HG02763 (cell line): ENCODE data around the gene NCBP1.
"Not testable (repeated sequence)": the region's sequence is repeated elsewhere in the genome, so short reads cannot be mapped to it uniquely, and the experiment has no call there.

Source experiments
- ATAC-seq: cut with Tn5 transposase; IDR thresholded peaks from one replicate; pipeline ENCODE4 v1.9.1; 2021; ENCODE audit warnings: mild to moderate bottlenecking, moderate library complexity; ENCODE audit not compliant: unreplicated experiment

The NCBP1 gene, protein sequence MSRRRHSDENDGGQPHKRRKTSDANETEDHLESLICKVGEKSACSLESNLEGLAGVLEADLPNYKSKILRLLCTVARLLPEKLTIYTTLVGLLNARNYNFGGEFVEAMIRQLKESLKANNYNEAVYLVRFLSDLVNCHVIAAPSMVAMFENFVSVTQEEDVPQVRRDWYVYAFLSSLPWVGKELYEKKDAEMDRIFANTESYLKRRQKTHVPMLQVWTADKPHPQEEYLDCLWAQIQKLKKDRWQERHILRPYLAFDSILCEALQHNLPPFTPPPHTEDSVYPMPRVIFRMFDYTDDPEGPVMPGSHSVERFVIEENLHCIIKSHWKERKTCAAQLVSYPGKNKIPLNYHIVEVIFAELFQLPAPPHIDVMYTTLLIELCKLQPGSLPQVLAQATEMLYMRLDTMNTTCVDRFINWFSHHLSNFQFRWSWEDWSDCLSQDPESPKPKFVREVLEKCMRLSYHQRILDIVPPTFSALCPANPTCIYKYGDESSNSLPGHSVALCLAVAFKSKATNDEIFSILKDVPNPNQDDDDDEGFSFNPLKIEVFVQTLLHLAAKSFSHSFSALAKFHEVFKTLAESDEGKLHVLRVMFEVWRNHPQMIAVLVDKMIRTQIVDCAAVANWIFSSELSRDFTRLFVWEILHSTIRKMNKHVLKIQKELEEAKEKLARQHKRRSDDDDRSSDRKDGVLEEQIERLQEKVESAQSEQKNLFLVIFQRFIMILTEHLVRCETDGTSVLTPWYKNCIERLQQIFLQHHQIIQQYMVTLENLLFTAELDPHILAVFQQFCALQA

GRCh38 chr9:97632985-97633858 is at the start of gene NCBP1, which contains the start of gene TSTD2:
Gene NCBP1, plus strand, starts transcription at chr9:97633821. Its CDS starts 61 bp downstream, at chr9:97633882.
Gene TSTD2, minus strand, starts transcription at chr9:97633368. Its CDS starts 5,806 bp downstream, at chr9:97627562.
- peak; percentile 88 for ATAC-seq

DNA sequence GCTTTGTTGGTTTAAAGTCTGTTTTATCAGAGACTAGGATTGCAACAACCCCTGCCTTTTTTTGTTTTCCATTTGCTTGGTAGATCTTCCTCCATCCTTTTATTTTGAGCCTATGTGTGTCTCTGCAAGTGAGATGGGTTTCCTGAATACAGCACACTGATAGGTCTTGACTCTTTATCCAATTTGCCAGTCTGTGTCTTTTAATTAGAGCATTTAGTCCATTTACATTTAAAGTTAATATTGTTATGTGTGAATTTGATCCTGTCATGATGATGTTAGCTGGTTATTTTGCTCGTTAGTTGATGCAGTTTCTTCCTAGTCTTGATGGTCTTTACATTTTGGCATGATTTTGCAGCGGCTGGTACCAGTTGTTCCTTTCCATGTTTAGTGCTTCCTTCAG is 48.8 kb upstream of the NCBP1 start:
- not testable (repeated sequence) for ATAC-seq

DNA sequence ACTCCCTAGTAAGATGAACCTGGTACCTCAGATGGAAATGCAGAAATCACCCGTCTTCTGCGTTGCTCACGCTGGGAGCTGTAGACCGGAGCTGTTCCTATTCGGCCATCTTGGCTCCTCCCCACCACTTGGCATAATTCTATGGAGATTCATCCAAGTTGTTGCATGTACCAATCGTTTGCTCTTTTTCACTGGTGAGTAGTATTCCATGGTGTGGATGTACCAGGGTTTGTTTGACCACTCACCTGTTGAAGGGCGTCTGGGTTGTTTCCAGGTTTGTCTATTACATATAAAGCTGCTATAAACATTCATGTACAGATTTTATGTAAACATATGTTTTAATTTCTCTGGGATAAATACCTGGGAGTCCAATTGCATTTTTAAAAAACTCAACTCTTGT is 46.7 kb upstream of the NCBP1 start:
- ATAC-seq = not testable (repeated sequence)

DNA sequence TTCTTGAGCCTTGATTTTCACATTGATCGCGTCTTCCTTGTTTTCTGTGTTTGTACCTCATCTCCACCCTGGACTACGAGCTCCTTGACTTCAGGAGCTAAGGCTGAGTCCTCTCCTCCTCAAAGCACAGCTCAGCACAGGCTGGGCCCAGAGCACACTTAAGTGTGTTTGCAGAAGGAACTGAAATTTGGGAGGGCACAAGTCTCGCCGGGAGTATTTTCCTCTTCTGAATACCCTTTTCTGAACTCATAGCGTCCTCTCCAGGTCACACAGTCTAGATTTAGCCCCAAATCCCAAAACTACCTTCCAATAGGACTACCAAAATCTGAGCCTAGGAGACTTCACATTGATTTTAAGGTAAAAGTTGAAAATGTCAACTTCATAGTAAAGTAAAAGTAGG is 42.1 kb upstream of the NCBP1 start:
- no peak for ATAC-seq

GRCh38 chr9:97592126-97592525 is 41.5 kb upstream of the NCBP1 start:
- no peak for ATAC-seq

DNA sequence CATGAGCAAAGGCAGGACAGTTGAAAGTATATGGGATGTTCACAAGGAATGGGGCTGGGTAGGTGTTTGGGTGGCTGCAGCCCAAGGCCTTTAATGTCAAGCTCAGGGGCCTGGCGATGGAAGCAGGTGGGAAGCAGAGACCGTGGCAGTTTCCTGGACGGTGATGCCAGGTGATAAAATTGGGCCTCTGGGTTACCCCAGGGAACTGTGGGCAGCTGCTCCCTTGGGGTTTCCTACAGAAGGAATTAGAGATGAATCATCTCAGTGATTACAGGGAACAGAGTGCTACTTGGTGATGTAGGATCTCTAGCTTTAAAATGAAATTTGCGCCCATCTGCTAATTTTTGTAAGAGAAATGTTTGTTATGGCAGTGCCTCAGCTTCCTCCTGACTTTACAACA is 39.7 kb upstream of the NCBP1 start:
- ATAC-seq = no peak

GRCh38 chr9:97594381-97594921 is 39.2 kb upstream of the NCBP1 start:
- ATAC-seq = no peak

GRCh38 chr9:97596906-97597305 is 36.7 kb upstream of the NCBP1 start:
- ATAC-seq = no peak

- no peak for ATAC-seq
These were observed 34.9 kb upstream of the NCBP1 start for GRCh38 chr9:97598461-97599288.

GRCh38 chr9:97599314-97599846 is 34.2 kb upstream of the NCBP1 start:
- ATAC-seq = no peak

- ATAC-seq = no peak
These were observed 32.9 kb upstream of the NCBP1 start for GRCh38 chr9:97600531-97601227.

DNA sequence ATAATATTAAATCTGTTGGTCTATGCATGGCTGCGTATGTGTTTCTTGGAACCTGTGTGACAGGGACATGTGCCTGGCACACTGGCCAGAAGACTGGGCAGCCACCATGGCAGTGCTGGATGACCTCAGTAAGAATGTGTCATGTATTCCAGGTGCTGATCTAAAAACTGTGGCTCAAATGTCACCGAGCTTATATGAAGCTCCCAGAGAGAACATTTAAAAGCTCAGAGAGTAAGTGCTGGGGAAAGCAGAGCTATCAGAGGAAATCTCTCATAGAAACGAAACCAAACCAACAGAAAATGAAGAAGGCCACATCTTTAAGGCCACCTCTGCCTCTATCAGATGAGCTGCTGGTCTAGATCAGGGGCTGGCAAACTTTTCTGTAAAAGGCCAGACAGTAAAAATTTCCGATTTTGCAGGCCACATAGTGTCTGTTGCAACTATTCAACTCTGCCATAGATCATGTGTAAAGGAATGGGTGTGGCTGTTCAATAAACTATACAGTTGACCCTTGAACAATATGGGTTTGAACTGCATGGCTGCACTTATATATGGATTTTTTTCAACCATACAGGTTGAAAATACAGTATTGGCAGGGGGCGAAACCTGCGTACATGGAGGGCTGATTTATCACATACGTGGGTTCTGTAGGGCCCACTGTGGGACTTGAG is 32.3 kb upstream of the NCBP1 start:
- no peak for ATAC-seq

- no peak for ATAC-seq
These were observed 31.2 kb upstream of the NCBP1 start for GRCh38 chr9:97602430-97602829.

DNA sequence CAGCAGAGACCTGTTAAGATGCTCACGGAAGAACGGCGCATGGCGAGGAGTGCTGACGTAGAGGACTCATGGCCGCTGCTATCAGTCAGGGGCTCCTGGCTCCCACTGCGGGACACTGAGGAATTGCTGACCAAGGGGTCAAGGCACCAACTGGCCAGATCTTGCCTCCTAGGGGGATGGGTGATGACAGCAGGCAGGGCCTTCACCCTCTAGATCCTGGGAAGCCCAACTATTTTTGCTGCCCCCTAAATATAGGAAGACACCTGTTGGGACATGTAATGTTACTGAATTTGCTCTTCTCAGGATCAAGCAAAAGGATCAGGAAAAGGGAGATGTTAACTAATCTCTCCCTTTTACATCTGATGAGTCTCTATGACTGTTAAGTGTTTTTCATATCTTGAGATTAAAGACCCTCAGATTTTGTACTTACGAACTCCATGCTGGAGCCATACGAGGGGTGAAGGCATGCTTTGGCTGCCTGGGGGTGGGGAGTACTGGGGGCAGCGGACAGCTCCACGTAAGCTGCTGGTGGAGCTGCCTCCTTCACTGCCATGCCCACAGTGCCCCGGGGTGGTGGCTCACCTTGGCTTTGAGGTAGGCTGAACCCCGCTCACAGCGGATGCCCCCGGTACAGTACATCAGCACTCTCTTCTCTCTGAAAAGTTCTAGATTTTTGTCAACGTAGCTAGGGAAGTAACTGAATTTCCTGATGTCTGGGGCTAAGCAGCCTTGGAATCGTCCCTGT is 28.5 kb upstream of the NCBP1 start:
- ATAC-seq = no peak

GRCh38 chr9:97615439-97616072 is 18.1 kb upstream of the NCBP1 start:
- no peak for ATAC-seq

DNA sequence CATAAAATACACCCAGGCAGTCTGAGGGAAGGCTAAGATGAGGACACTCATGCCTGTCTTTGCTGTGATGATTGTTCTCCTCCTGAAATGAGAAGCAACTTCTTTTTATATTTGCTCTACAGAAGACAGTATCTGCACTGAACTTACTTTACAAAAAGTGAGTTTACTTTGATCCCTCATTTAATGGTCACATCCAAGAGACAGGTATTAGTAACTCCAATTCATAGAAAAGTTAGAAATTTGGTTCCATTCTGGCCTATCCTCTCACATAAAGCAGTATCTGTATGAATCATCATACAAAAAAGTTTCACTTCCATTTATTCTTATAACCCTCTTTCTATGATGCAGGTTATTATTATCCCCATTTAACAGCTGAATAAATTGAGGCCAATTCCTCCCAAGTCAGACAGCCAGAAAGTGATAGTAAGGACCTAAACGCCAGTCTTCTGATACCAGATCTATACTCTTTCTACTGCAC is 15.6 kb upstream of the NCBP1 start:
- no peak for ATAC-seq

DNA sequence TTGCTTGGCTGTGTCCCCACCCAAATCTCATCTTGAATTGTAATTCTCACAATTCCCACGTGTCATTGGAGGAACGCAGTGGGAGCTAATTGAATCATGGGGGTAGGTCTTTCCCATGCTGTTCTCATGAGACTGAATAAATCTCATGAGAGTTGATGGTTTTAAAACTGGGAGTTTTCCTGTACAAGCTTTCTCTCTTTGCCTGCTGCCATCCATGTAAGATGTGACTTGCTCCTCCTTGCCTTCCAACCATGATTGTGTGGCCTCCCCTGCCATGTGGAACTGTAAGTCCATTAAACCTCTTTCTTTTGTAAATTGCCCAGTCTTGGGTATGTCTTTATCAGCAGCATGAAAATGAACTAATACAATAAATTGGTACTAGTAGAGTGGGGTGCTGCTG is 13.6 kb upstream of the NCBP1 start:
- not testable (repeated sequence) for ATAC-seq
